IPS-20b (cell line): ENCODE measurements around the gene NAA38.

Experiments
- H3K27ac ChIP-seq: one replicate; pipeline ENCODE4 v1.5.1; 2013; ENCODE audit warnings: low read length
- H3K27me3 ChIP-seq: 2 replicates; pipeline ENCODE4 v1.6.1; 2013; ENCODE audit warnings: mild to moderate bottlenecking, low read length, inconsistent platforms; ENCODE audit not compliant: insufficient read depth
- H3K36me3 ChIP-seq: 2 replicates; pipeline ENCODE4 v1.6.1; 2013; ENCODE audit warnings: low read depth, mild to moderate bottlenecking, inconsistent platforms, low read length, moderate library complexity; ENCODE audit not compliant: insufficient read depth
- H3K4me1 ChIP-seq: 2 replicates; pipeline ENCODE4 v1.6.1; 2013; ENCODE audit warnings: mild to moderate bottlenecking, control low read depth, inconsistent platforms, low read length, moderate library complexity; ENCODE audit not compliant: insufficient read depth
- H3K4me3 ChIP-seq: 2 replicates; pipeline ENCODE4 v1.5.1; 2013; ENCODE audit warnings: mild to moderate bottlenecking, low read length, inconsistent platforms
- H3K9ac ChIP-seq: 2 replicates; pipeline ENCODE4 v1.6.1; 2013; ENCODE audit warnings: low read depth, mild to moderate bottlenecking, inconsistent platforms, low read length, moderate library complexity
- H3K9me3 ChIP-seq: 2 replicates; pipeline ENCODE4 v1.6.1; 2013; ENCODE audit warnings: mild to moderate bottlenecking, low read depth, low read length, inconsistent platforms; ENCODE audit not compliant: insufficient read depth

The NAA38 gene

GRCh38 chr17:7850701-7851437 is 6.5 kb downstream of the NAA38 start:
- H3K9me3 ChIP-seq: no peaks in the 10 kb centered on the region
- H3K4me1 ChIP-seq: peaks cover 10% of the 10 kb centered on the region; the same call in 1 of the 2 replicates
- H3K9ac ChIP-seq: no peak overlapping the region; the same call in 1 of the 2 replicates
- peaks cover 48% of the 10 kb centered on the region for H3K27me3 ChIP-seq
- H3K36me3 ChIP-seq: peaks cover 8% of the 10 kb centered on the region; the same call in 1 of the 2 replicates
- peak overlapping the region; percentile 82 for H3K4me3 ChIP-seq
- H3K27ac ChIP-seq: no peak overlapping the region

GRCh38 chr17:7849751-7850504 is 7.4 kb downstream of the NAA38 start:
- no peak overlapping the region for H3K9ac ChIP-seq
- peaks cover 5% of the 10 kb centered on the region; the same call in 1 of the 2 replicates for H3K4me1 ChIP-seq
- no peaks in the 10 kb centered on the region for H3K9me3 ChIP-seq
- H3K27ac ChIP-seq: no peak overlapping the region
- peaks cover 8% of the 10 kb centered on the region; the same call in 1 of the 2 replicates for H3K36me3 ChIP-seq
- no peak overlapping the region for H3K4me3 ChIP-seq
- H3K27me3 ChIP-seq: peaks cover 46% of the 10 kb centered on the region

DNA sequence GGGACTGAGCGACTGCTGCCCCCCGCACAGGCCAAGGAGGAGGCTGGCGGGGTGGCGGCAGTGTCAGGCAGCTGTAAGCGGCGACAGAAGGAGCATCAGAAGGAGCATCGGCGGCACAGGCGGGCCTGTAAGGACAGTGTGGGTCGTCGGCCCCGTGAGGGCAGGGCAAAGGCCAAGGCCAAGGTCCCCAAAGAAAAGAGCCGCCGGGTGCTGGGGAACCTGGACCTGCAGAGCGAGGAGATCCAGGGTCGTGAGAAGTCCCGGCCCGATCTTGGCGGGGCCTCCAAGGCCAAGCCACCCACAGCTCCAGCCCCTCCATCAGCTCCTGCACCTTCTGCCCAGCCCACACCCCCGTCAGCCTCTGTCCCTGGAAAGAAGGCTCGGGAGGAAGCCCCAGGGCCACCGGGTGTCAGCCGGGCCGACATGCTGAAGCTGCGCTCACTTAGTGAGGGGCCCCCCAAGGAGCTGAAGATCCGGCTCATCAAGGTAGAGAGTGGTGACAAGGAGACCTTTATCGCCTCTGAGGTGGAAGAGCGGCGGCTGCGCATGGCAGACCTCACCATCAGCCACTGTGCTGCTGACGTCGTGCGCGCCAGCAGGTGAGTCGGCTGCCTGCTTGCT is 8.1 kb downstream of the NAA38 start:
- H3K4me3 ChIP-seq: no peak overlapping the region
- peaks cover 42% of the 10 kb centered on the region for H3K27me3 ChIP-seq
- H3K9ac ChIP-seq: no peak overlapping the region
- no peak overlapping the region for H3K27ac ChIP-seq
- H3K9me3 ChIP-seq: no peaks in the 10 kb centered on the region
- H3K4me1 ChIP-seq: peaks cover 2% of the 10 kb centered on the region; the same call in 1 of the 2 replicates
- H3K36me3 ChIP-seq: peaks cover 8% of the 10 kb centered on the region; the same call in 1 of the 2 replicates

GRCh38 chr17:7848739-7849129 is 8.6 kb downstream of the NAA38 start:
- Histone ChIP-seq H3K27ac (no peak overlapping the region), H3K4me3 (no peak overlapping the region), H3K36me3 (peaks cover 8% of the 10 kb centered on the region; the same call in 1 of the 2 replicates), H3K9ac (no peak overlapping the region), H3K4me1 (peaks cover under 1% of the 10 kb centered on the region; the same call in 1 of the 2 replicates), H3K9me3 (no peaks in the 10 kb centered on the region), H3K27me3 (peaks cover 41% of the 10 kb centered on the region)

DNA sequence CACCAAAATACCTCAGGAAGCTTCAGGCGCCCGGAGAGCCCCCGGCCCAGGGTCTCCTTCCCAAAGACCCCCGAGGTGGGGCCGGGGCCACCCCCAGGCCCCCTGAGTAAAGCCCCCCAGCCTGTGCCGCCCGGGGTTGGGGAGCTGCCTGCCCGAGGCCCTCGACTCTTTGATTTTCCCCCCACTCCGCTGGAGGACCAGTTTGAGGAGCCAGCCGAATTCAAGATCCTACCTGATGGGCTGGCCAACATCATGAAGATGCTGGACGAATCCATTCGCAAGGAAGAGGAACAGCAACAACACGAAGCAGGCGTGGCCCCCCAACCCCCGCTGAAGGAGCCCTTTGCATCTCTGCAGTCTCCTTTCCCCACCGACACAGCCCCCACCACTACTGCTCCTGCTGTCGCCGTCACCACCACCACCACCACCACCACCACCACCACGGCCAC is 9.2 kb downstream of the NAA38 start:
- no peak overlapping the region for H3K4me3 ChIP-seq

GRCh38 chr17:7846765-7847661 is 10.3 kb downstream of the NAA38 start:
- no peak overlapping the region for H3K4me3 ChIP-seq
- no peak overlapping the region for H3K27ac ChIP-seq
- H3K27me3 ChIP-seq: peaks cover 37% of the 10 kb centered on the region
- H3K9ac ChIP-seq: no peak overlapping the region
- H3K9me3 ChIP-seq: no peaks in the 10 kb centered on the region
- H3K4me1 ChIP-seq: no peaks in the 10 kb centered on the region
- peaks cover 8% of the 10 kb centered on the region; the same call in 1 of the 2 replicates for H3K36me3 ChIP-seq

More for the DNA sequence above, 9.2 kb downstream of the NAA38 start:
- H3K9ac ChIP-seq: no peak overlapping the region
- H3K27ac ChIP-seq: no peak overlapping the region
- peaks cover 38% of the 10 kb centered on the region for H3K27me3 ChIP-seq
- no peaks in the 10 kb centered on the region for H3K4me1 ChIP-seq
- H3K9me3 ChIP-seq: no peaks in the 10 kb centered on the region
- H3K36me3 ChIP-seq: peaks cover 8% of the 10 kb centered on the region; the same call in 1 of the 2 replicates

DNA sequence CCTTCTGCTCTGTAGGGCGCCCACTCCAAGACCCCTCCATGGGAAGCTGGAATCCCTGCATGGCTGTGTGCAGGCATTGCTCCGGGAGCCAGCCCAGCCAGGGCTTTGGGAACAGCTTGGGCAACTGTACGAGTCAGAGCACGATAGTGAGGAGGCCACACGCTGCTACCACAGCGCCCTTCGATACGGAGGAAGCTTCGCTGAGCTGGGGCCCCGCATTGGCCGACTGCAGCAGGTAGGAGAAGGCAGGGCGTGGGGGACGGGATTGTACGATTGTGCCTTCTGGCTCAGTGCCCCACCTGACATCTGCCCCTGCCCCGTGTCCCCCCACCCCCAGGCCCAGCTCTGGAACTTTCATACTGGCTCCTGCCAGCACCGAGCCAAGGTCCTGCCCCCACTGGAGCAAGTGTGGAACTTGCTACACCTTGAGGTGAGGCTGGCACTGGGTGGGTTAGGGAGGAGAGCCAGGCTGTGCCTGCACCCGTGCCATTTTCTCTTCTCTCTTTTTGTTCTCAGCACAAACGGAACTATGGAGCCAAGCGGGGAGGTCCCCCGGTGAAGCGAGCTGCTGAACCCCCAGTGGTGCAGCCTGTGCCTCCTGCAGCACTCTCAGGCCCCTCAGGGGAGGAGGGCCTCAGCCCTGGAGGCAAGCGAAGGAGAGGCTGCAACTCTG is 11.2 kb downstream of the NAA38 start:
- H3K4me3 ChIP-seq: no peak overlapping the region
- H3K36me3 ChIP-seq: peaks cover 8% of the 10 kb centered on the region; the same call in 1 of the 2 replicates
- H3K27ac ChIP-seq: no peak overlapping the region
- H3K9me3 ChIP-seq: no peaks in the 10 kb centered on the region
- 0 out of 2 replicates have a peak, but pooled peaks cover under 1% of the 10 kb centered on the region for H3K4me1 ChIP-seq
- H3K27me3 ChIP-seq: peaks cover 38% of the 10 kb centered on the region
- H3K9ac ChIP-seq: no peak overlapping the region

GRCh38 chr17:7845359-7846062 is 11.8 kb downstream of the NAA38 start:
- H3K27ac ChIP-seq: no peak overlapping the region
- H3K9ac ChIP-seq: no peak overlapping the region
- H3K36me3 ChIP-seq: peaks cover 8% of the 10 kb centered on the region; the same call in 1 of the 2 replicates
- peaks cover 39% of the 10 kb centered on the region for H3K27me3 ChIP-seq
- peak overlapping the region; percentile 92; the same call in 1 of the 2 replicates for H3K4me3 ChIP-seq
- no peaks in the 10 kb centered on the region for H3K9me3 ChIP-seq
- H3K4me1 ChIP-seq: 0 out of 2 replicates have a peak, but pooled peaks cover 3% of the 10 kb centered on the region

DNA sequence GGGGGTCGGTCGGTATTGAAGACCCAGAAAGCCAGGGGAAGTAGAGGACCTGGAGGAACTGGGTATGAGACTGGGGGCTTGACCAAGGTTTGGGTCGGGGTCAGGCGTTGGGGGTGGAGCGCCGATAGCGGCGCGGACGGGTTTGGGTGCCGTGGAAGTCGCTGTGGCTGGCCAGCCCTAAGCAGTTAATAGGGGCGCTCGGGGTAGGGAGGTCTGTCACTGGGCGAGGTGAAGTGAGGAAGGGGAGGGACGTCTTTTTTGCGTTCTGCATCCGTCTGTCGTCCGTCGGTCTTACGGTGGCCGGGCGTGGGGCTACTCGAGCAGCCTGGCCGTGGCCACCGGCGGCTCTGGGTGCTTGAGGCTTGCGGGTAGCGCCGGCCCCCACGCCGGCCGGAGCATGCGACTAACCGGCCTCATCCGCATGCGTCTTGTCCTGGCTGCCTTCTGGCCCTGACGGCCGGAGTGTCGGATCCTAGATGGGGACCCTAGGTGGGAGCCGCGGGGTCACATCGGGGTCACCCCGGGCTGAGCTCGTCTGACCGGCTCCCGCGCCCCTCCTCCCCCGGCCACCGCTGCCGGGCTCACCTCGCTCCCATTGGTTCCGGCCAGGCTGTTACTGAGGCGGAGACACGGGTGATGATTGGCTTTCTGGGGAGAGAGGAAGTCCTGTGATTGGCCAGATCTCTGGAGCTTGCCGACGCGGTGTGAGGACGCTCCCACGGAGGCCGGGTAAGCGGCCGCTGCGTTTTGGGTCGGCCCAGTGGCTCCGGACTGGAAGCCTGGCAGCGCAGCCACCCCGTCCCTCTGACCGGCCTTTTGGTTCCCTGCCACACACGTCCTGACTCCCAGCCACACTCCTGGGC is 12.8 kb downstream of the NAA38 start:
- Histone ChIP-seq H3K9ac (peak overlapping the region; percentile 52; the same call in 1 of the 2 replicates), H3K36me3 (peaks cover 1% of the 10 kb centered on the region; the same call in 1 of the 2 replicates), H3K27ac (no peak overlapping the region), H3K27me3 (peaks cover 49% of the 10 kb centered on the region), H3K4me3 (peak overlapping the region; percentile 92), H3K9me3 (no peaks in the 10 kb centered on the region), H3K4me1 (0 out of 2 replicates have a peak, but pooled peaks cover 3% of the 10 kb centered on the region)
